Natural killer cell (primary cell): Measurements from ENCODE around the gene HMCN2. TPM values are rescaled to one million over a fixed set of nuclear protein-coding genes. Genes with fewer than 3 reads are reported as not detected.

Source experiments
- ATAC-seq, 3 donors: fragments of 150-1000 bp in 2 of 3; fragments of 200-7000 bp in 1 of 3; cut with Tn5 transposase; 1 replicate in 1 of 3; 2 replicates in 2 of 3; pipeline ENCODE4 v1.10.0; 2021; ENCODE audit warnings: mild to moderate bottlenecking in 2 of 3, moderate library complexity in 2 of 3
- DNase-seq, 2 donors: peaks; one replicate each; pipeline versions ENCODE4 v3.0.0 to v3.0.0-alpha.2; 2013 to 2021; ENCODE audit warnings: mixed read lengths in 1 of 2
- H3K27ac ChIP-seq: one replicate; pipeline ENCODE4 v1.5.1; 2013; ENCODE audit warnings: mild to moderate bottlenecking, low read length
- H3K27me3 ChIP-seq: one replicate; pipeline ENCODE4 v1.6.1; 2013; ENCODE audit warnings: low read length; ENCODE audit not compliant: control insufficient read depth, insufficient read depth
- H3K36me3 ChIP-seq: one replicate; pipeline ENCODE4 v1.6.1; 2013; ENCODE audit warnings: low read length; ENCODE audit not compliant: control insufficient read depth, insufficient read depth
- H3K4me1 ChIP-seq: one replicate; pipeline ENCODE4 v1.6.1; 2013; ENCODE audit warnings: low read length; ENCODE audit not compliant: control insufficient read depth, insufficient read depth
- H3K4me3 ChIP-seq: one replicate; pipeline ENCODE4 v1.5.1; 2013; ENCODE audit warnings: low read length
- H3K9me3 ChIP-seq: one replicate; pipeline ENCODE4 v1.6.1; 2013; ENCODE audit warnings: low read length; ENCODE audit not compliant: control insufficient read depth, insufficient read depth
- H3K27ac Mint-ChIP-seq, 2 donors: one replicate each; pipeline ENCODE4 v1.8.0; 2022; ENCODE audit warnings: mild to moderate bottlenecking in 2 of 2, mixed read lengths in 2 of 2, moderate library complexity in 1 of 2
- H3K27me3 Mint-ChIP-seq, 2 donors: one replicate each; pipeline ENCODE4 v1.8.0; 2022; ENCODE audit warnings: low read depth in 2 of 2, mixed read lengths in 2 of 2
- H3K36me3 Mint-ChIP-seq: one replicate; pipeline ENCODE4 v1.8.0; 2022; ENCODE audit warnings: mixed read lengths
- H3K4me1 Mint-ChIP-seq, 2 donors: one replicate each; pipeline ENCODE4 v1.8.0; 2022; ENCODE audit warnings: mixed read lengths in 2 of 2
- H3K4me3 Mint-ChIP-seq: one replicate; pipeline ENCODE4 v1.8.0; 2022; ENCODE audit warnings: mild to moderate bottlenecking, moderate library complexity, mixed read lengths
- H3K9me3 Mint-ChIP-seq, 2 donors: one replicate each; pipeline ENCODE4 v1.8.0; 2022; ENCODE audit warnings: mixed read lengths in 2 of 2
- CTCF ChIP-seq: fragments of 200-600 bp; IDR thresholded peaks from one replicate; pipeline ENCODE4 v1.8.0; 2022; ENCODE audit warnings: antibody characterized with exemption
- WGBS: methylation state at CpG from one replicate; pipeline ENCODE4 v1.1.7; 2013; ENCODE audit warnings: missing lambda C conversion rate; ENCODE audit not compliant: insufficient coverage; 5-methylcytosine and 5-hydroxymethylcytosine counted together
- intact Hi-C: fragments of 100-400 bp; cut with micrococcal nuclease; formaldehyde crosslinking; loops from one replicate; pipeline ENCODE4 v1.14.2; 2022
- total RNA-seq, 4 donors: library from RNA; stranded (reverse); fragments of 120-200 nt in 1 of 4; gene quantifications; one replicate each; pipeline versions ENCODE4 v1.2.3 to v1.2.4, GENCODE V29; 2013 to 2022

The HMCN2 gene
- total RNA-seq, 3 donors from 2014 or later (not counting 1 experiment from before 2014, with no cell fraction given) = not detected

- intact Hi-C loops = no loop called here
- DNase-seq (no peak), ATAC-seq (no peak)
- 75% methylated on average over 11 of the region's 11 CpGs for WGBS
- Histone ChIP-seq H3K36me3 (no peaks in the 10 kb centered on the region), H3K4me3 (no peak overlapping the region), H3K27me3 (no peaks in the 10 kb centered on the region), H3K9me3 (no peaks in the 10 kb centered on the region), H3K27ac (no peak overlapping the region), H3K4me1 (no peaks in the 10 kb centered on the region)
- Mint-ChIP-seq H3K9me3 (no peaks in the 10 kb centered on the region), H3K4me1 (no peaks in the 10 kb centered on the region), H3K36me3 (no peaks in the 10 kb centered on the region), H3K4me3 (no peak overlapping the region), H3K27ac (no peak overlapping the region), H3K27me3 (no peaks in the 10 kb centered on the region)
- no peak for TF ChIP-seq CTCF
These were observed 149.6 kb downstream of the HMCN2 start for GRCh38 chr9:130414910-130415746.

- no peaks in the 10 kb centered on the region for H3K27me3 ChIP-seq
- Mint-ChIP-seq H3K4me1 (no peaks in the 10 kb centered on the region), H3K4me3 (no peak overlapping the region), H3K27ac (no peak overlapping the region), H3K9me3 (no peaks in the 10 kb centered on the region), H3K27me3 (no peaks in the 10 kb centered on the region), H3K36me3 (no peaks in the 10 kb centered on the region)
- no peak overlapping the region for H3K27ac ChIP-seq
- no peaks in the 10 kb centered on the region for H3K4me1 ChIP-seq
- ATAC-seq (no peak), DNase-seq (no peak)
- intact Hi-C loops = no loop called here
- no peaks in the 10 kb centered on the region for H3K9me3 ChIP-seq
- 69% methylated on average over 3 of the region's 5 CpGs for WGBS
- H3K36me3 ChIP-seq = no peaks in the 10 kb centered on the region
- H3K4me3 ChIP-seq = no peak overlapping the region
- no peak for TF ChIP-seq CTCF
These were observed 152.0 kb downstream of the HMCN2 start for GRCh38 chr9:130417602-130418001.

GRCh38 chr9:130418776-130419175 is 153.2 kb downstream of the HMCN2 start:
- Mint-ChIP-seq H3K27ac (no peak overlapping the region), H3K27me3 (no peaks in the 10 kb centered on the region), H3K36me3 (no peaks in the 10 kb centered on the region), H3K4me3 (no peak overlapping the region), H3K4me1 (no peaks in the 10 kb centered on the region), H3K9me3 (no peaks in the 10 kb centered on the region)
- TF ChIP-seq CTCF = no peak
- Histone ChIP-seq H3K27ac (no peak overlapping the region), H3K27me3 (no peaks in the 10 kb centered on the region), H3K4me1 (no peaks in the 10 kb centered on the region), H3K9me3 (no peaks in the 10 kb centered on the region), H3K4me3 (no peak overlapping the region), H3K36me3 (no peaks in the 10 kb centered on the region)
- DNase-seq (no peak), ATAC-seq (no peak)
- intact Hi-C loops = no loop called here
- 90% methylated on average over 17 of the region's 18 CpGs for WGBS
